Endothelial cell of umbilical vein (primary cell): ENCODE data around the gene MITF.

ENCODE experiments used
- CTCF ChIP-seq, 2 donors: IDR thresholded peaks; 1 replicate in 1 of 2; 2 replicates in 1 of 2; pipeline ENCODE4 v1.5.1; 2011; ENCODE audit warnings: low read length in 2 of 2, mild to moderate bottlenecking in 2 of 2, moderate library complexity in 2 of 2, control low read depth in 1 of 2, inconsistent platforms in 1 of 2, low read depth in 1 of 2; ENCODE audit not compliant: insufficient read depth in 1 of 2; ENCODE audit errors: extremely low read depth in 1 of 2
- FOS ChIP-seq: IDR thresholded peaks from 2 replicates; pipeline ENCODE4 v1.6.1; 2011; ENCODE audit warnings: mild to moderate bottlenecking, low read length, moderate library complexity, borderline replicate concordance; ENCODE audit not compliant: insufficient read depth
- MAX ChIP-seq: IDR thresholded peaks from 2 replicates; pipeline ENCODE4 v1.6.1; 2011; ENCODE audit not compliant: insufficient read depth, insufficient read length
- POLR2A ChIP-seq: IDR thresholded peaks from 2 replicates; pipeline ENCODE4 v1.6.1; 2012; ENCODE audit warnings: low read depth, mild to moderate bottlenecking, control low read depth, low read length

GRCh38 chr3:69865925-69866679, 126.8 kb downstream of the MITF start:
- TF ChIP-seq POLR2A (no peak), MAX (no peak), FOS (no peak), CTCF (IDR thresholded peaks at IDR 0.05; ENCODE audit: extremely low read depth in 1 of 2, insufficient read depth in 1 of 2, low read depth in 1 of 2, low read length in 2 of 2) (no peak)
